A673 (cell line): ENCODE results near the gene SCAMP3. TPM values are rescaled to one million over a fixed set of nuclear protein-coding genes. Genes with fewer than 3 reads are reported as not detected.

Experiments used
- BruUV-seq: library from RNA; stranded (reverse); fragments of 400-500 nt; replicated peaks from 2 replicates; lab custom pipeline; 2021; lab: Mats Ljungman, UMichigan
- CTCF ChIA-PET: fragments of 300-600 bp; sonication (Branson Sonifier 250); formaldehyde crosslinking; loops from one replicate; lab custom pipeline; 2022; ENCODE audit warnings: antibody characterized with exemption; lab: Charles Lee
- POLR2A ChIA-PET: fragments of 300-600 bp; sonication (Branson Sonifier 250); formaldehyde crosslinking; loops from one replicate; lab custom pipeline; 2022; ENCODE audit warnings: antibody characterized with exemption; ENCODE audit not compliant: low non-redundant PET; lab: Charles Lee
- DNase-seq: peaks from one replicate; pipeline ENCODE4 v3.0.0-alpha.2; 2015; ENCODE audit warnings: low spot score
- H3K27ac ChIP-seq: fragments of 200-600 bp; sonication (generic); 2 replicates; pipeline ENCODE4 v1.5.1; 2016; ENCODE audit warnings: mixed run types, low read depth, mild to moderate bottlenecking, mixed read lengths, antibody characterized with exemption, low read length; ENCODE audit not compliant: poor library complexity, severe bottlenecking
- H3K27me3 ChIP-seq: fragments of 200-600 bp; sonication (generic); replicated peaks from 2 replicates; pipeline ENCODE4 v1.6.1; 2017; ENCODE audit warnings: mixed run types, low read depth, mild to moderate bottlenecking, mixed read lengths, antibody characterized with exemption, low read length; ENCODE audit not compliant: insufficient read depth, poor library complexity
- H3K36me3 ChIP-seq: fragments of 200-600 bp; sonication (generic); 2 replicates; pipeline ENCODE4 v1.6.1; 2016; ENCODE audit warnings: mixed run types, mild to moderate bottlenecking, mixed read lengths, antibody characterized with exemption, low read length; ENCODE audit not compliant: insufficient read depth, poor library complexity, severe bottlenecking
- H3K4me1 ChIP-seq: fragments of 200-600 bp; sonication (generic); 2 replicates; pipeline ENCODE4 v1.6.1; 2017; ENCODE audit warnings: mixed run types, mild to moderate bottlenecking, mixed read lengths, antibody characterized with exemption, low read length; ENCODE audit not compliant: insufficient read depth, poor library complexity, severe bottlenecking
- H3K4me3 ChIP-seq: fragments of 200-600 bp; sonication (generic); 2 replicates; pipeline ENCODE4 v1.5.1; 2016; ENCODE audit warnings: low read depth, mixed run types, mild to moderate bottlenecking, mixed read lengths, low read length; ENCODE audit not compliant: poor library complexity, severe bottlenecking
- H3K9me3 ChIP-seq: fragments of 200-600 bp; sonication (generic); 2 replicates; pipeline ENCODE4 v1.6.1; 2016; ENCODE audit warnings: mixed run types, low read depth, mild to moderate bottlenecking, mixed read lengths, antibody characterized with exemption, low read length; ENCODE audit not compliant: poor library complexity, severe bottlenecking
- EZH2 ChIP-seq: fragments of 200-600 bp; sonication (generic); IDR thresholded peaks from 2 replicates; pipeline ENCODE4 v1.6.1; 2017; ENCODE audit warnings: borderline replicate concordance, low read depth, mild to moderate bottlenecking, mixed read lengths, antibody characterized with exemption, low read length; ENCODE audit not compliant: poor library complexity, severe bottlenecking
- intact Hi-C: fragments of 100-400 bp; cut with micrococcal nuclease; formaldehyde crosslinking; loops from one replicate; pipeline ENCODE4 v1.10.0; 2022; ENCODE audit not compliant: unreplicated experiment
- total RNA-seq: library from RNA; stranded (reverse); gene quantifications from 2 replicates; pipeline ENCODE4 v1.2.3, GENCODE V29; 2021
- TF ChIP-seq, protein P1 (sequence below): fragments of 300-800, 200-600 bp; sonication (generic); conservative IDR thresholded peaks from 2 replicates; pipeline ENCODE4 v1.5.1; 2017; ENCODE audit warnings: low read depth, mild to moderate bottlenecking, antibody characterized with exemption, low read length, moderate library complexity, mixed read lengths

The SCAMP3 gene
- total RNA-seq, 1 experiment from 2014 or later = 115 TPM

DNA sequence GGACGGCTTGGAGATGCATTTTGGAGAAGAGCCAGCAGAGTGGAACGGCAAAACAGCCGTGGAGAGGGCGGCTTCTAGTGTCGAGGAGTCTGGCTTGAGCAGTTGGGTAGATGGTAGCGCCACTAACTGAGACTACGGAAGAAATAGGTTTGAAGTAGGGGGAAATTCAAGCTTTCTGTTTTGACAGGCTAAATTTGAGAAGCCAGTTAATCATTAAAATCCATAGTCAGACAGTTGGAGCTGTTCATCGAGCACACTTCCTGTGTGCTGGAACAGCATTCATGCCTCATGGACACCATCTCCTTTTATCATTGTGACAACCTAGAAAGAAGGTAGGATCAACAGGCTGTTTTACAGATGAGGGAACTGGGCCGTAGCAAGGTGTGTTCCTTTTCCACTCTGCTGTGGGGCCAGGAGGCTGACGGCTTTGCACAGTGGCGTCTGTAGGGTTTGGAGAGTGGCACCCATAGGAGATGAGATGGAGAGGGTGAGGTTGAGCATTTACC is 42.5 kb upstream of the SCAMP3 start:
- TF ChIP-seq, protein P1, sequence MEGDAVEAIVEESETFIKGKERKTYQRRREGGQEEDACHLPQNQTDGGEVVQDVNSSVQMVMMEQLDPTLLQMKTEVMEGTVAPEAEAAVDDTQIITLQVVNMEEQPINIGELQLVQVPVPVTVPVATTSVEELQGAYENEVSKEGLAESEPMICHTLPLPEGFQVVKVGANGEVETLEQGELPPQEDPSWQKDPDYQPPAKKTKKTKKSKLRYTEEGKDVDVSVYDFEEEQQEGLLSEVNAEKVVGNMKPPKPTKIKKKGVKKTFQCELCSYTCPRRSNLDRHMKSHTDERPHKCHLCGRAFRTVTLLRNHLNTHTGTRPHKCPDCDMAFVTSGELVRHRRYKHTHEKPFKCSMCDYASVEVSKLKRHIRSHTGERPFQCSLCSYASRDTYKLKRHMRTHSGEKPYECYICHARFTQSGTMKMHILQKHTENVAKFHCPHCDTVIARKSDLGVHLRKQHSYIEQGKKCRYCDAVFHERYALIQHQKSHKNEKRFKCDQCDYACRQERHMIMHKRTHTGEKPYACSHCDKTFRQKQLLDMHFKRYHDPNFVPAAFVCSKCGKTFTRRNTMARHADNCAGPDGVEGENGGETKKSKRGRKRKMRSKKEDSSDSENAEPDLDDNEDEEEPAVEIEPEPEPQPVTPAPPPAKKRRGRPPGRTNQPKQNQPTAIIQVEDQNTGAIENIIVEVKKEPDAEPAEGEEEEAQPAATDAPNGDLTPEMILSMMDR = no peak
- TF ChIP-seq EZH2 = no peak
- H3K9me3 ChIP-seq = no peaks in the 10 kb centered on the region
- H3K4me3 ChIP-seq = no peak overlapping the region
- ChIA-PET POLR2A (no interaction called here), CTCF (no interaction called here)
- peaks cover 16% of the 10 kb centered on the region for H3K4me1 ChIP-seq
- no peaks in the 10 kb centered on the region for H3K36me3 ChIP-seq
- no peaks in the 10 kb centered on the region for H3K27me3 ChIP-seq
- intact Hi-C loops = no loop called here
- no peak overlapping the region for H3K27ac ChIP-seq
- no TSS peak for BruUV-seq
- no peak for DNase-seq

DNA sequence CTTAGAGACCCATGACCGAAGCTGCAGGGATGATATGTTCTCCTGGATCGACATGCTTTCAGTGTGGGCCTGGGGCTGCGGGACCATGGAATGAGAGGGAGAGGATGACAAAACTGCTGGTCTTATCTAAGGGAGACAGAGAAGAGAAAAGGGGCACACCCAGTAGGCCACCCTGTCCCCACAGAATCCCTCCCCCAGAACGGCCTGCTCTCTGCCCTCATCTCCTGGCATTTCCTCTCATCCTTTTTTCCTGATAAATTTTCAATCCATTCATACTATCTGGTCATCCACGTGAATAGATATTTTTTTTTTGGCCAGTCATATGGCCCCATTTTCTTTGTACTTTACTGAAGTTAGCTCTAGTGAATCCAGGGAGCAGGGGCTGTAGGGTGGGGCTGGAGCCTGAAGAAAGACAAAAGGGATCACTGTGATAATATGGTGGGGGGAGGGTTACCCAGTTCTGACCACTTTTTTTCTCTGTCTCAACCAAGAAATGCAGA is 39.2 kb upstream of the SCAMP3 start, which contains the start of gene PKLR:
PKLR (minus strand) TSS at position 97 of the 500 bp plus-strand sequence; CDS start at position 54, 43 bp downstream.
- BruUV-seq = no TSS peak
- no peak for DNase-seq
- Histone ChIP-seq H3K36me3 (no peaks in the 10 kb centered on the region), H3K4me1 (peaks cover 9% of the 10 kb centered on the region), H3K27me3 (no peaks in the 10 kb centered on the region), H3K9me3 (no peaks in the 10 kb centered on the region), H3K27ac (no peak within 1 kb of the TSS), H3K4me3 (no peak within 1 kb of the TSS)
- intact Hi-C loops = no loop called here
- ChIA-PET CTCF (no interaction called here), POLR2A (no interaction called here)
- no peak for TF ChIP-seq EZH2
- TF ChIP-seq, protein P1 = no peak

DNA sequence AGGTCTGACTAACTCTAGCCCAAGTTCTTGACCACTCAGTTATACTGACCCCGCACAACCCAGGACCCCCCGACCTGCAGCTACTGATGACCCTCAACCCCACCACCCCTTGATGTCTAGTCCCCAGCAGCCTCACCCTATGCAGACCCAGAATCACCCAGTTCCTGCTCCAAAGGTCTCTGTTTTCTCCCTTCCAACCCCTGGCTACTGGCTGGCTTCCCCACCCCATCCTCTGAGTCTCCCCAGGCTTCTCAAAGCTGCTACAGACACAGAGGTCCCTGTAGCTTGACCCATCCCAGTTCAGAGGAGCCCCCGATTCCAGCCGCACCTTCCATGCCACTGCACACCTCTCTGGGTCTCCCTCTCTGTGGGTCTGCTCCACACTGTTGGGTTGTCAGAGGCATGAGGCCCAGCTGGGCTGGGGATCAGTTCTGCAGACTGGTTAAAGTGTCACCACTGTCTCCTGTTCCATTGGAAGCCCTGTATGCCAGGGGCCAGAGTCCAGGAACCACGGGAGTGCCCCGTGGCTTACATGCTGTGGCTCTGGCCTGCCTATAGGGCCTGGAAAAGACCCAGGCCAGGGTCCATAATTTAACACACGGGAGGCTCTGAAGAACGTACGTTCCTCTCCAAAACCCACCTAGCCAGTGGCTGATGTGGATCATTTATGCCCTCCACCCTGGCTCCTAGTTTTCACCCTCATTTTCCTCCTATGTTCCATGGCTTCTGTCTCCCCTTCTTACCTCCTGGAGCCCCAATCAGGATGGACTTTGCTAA is 38.6 kb upstream of the SCAMP3 start:
- TF ChIP-seq, protein P1 = no peak
- TF ChIP-seq EZH2 = no peak
- Histone ChIP-seq H3K9me3 (no peaks in the 10 kb centered on the region), H3K36me3 (no peaks in the 10 kb centered on the region), H3K4me1 (peaks cover 9% of the 10 kb centered on the region), H3K27ac (no peak overlapping the region), H3K27me3 (peaks cover 4% of the 10 kb centered on the region), H3K4me3 (no peak overlapping the region)
- ChIA-PET CTCF (no interaction called here), POLR2A (no interaction called here)
- BruUV-seq = no TSS peak
- intact Hi-C loops = no loop called here
- no peak for DNase-seq
